ENCODE results near the gene GNPAT.

The GNPAT gene

GRCh38 chr1:231240883-231241735 lies at the start of gene GNPAT:
Gene GNPAT (plus strand): TSS chr1:231241212. CDS start chr1:231241379, 167 bp downstream.
- H3K9me3 ChIP-seq (ENCODE audit: control insufficient read depth in 2 of 2, low read length in 2 of 2) = no peaks in the 10 kb centered on the region
- H3K4me1 ChIP-seq (ENCODE audit: control insufficient read depth, insufficient read depth, low read length) = peaks cover 8% of the 10 kb centered on the region
- H3K27ac ChIP-seq (ENCODE audit: low read length) = peak within 1 kb of the TSS; percentile 66
- H3K27me3 ChIP-seq (ENCODE audit: control insufficient read depth in 1 of 2, insufficient read depth in 2 of 2, low read length in 2 of 2) = no peaks in the 10 kb centered on the region
- H3K36me3 ChIP-seq (ENCODE audit: control insufficient read depth in 2 of 2, insufficient read depth in 2 of 2, low read length in 2 of 2) = peaks cover 13 to 14% of the 10 kb centered on the region in 2 donors
- H3K4me3 ChIP-seq (ENCODE audit: low read length in 2 of 2) = peak within 1 kb of the TSS; percentile 98 to 100
- peak within 1 kb of the TSS; percentile 96 to 98 for H3K9ac ChIP-seq (ENCODE audit: low read length in 2 of 2)

- Histone ChIP-seq H3K9ac (ENCODE audit: low read length in 2 of 2) (no peak overlapping the region), H3K27ac (ENCODE audit: low read length) (no peak overlapping the region), H3K9me3 (ENCODE audit: control insufficient read depth in 2 of 2, low read length in 2 of 2) (peaks cover 3 to 5% of the 10 kb centered on the region in 2 donors), H3K4me3 (ENCODE audit: low read length in 2 of 2) (no peak overlapping the region), H3K27me3 (ENCODE audit: control insufficient read depth in 1 of 2, insufficient read depth in 2 of 2, low read length in 2 of 2) (peaks cover 4 to 14% of the 10 kb centered on the region in 2 donors), H3K4me1 (ENCODE audit: control insufficient read depth, insufficient read depth, low read length) (no peaks in the 10 kb centered on the region), H3K36me3 (ENCODE audit: control insufficient read depth in 2 of 2, insufficient read depth in 2 of 2, low read length in 2 of 2) (no peaks in the 10 kb centered on the region)
Measured at GRCh38 chr1:231192620-231193163, 48.3 kb upstream of the GNPAT start.

- Histone ChIP-seq H3K9ac (ENCODE audit: low read length in 2 of 2) (no peak overlapping the region), H3K27ac (ENCODE audit: low read length) (no peak overlapping the region), H3K4me3 (ENCODE audit: low read length in 2 of 2) (no peak overlapping the region), H3K4me1 (ENCODE audit: control insufficient read depth, insufficient read depth, low read length) (no peaks in the 10 kb centered on the region), H3K27me3 (ENCODE audit: control insufficient read depth in 1 of 2, insufficient read depth in 2 of 2, low read length in 2 of 2) (peaks cover 4 to 9% of the 10 kb centered on the region in 2 donors), H3K36me3 (ENCODE audit: control insufficient read depth in 2 of 2, insufficient read depth in 2 of 2, low read length in 2 of 2) (no peaks in the 10 kb centered on the region), H3K9me3 (ENCODE audit: control insufficient read depth in 2 of 2, low read length in 2 of 2) (peaks cover 3 to 5% of the 10 kb centered on the region in 2 donors)
Measured at GRCh38 chr1:231193710-231194340, 47.2 kb upstream of the GNPAT start.

GRCh38 chr1:231194476-231194842 lies 46.6 kb upstream of the GNPAT start:
- H3K9me3 ChIP-seq (ENCODE audit: control insufficient read depth in 2 of 2, low read length in 2 of 2) = peaks cover 3 to 5% of the 10 kb centered on the region in 2 donors
- H3K27me3 ChIP-seq (ENCODE audit: control insufficient read depth in 1 of 2, insufficient read depth in 2 of 2, low read length in 2 of 2) = peaks cover 4 to 12% of the 10 kb centered on the region in 2 donors

GRCh38 chr1:231194843-231195516 lies 46.0 kb upstream of the GNPAT start:
- H3K36me3 ChIP-seq (ENCODE audit: control insufficient read depth in 2 of 2, insufficient read depth in 2 of 2, low read length in 2 of 2) = no peaks in the 10 kb centered on the region
- H3K27me3 ChIP-seq (ENCODE audit: control insufficient read depth in 1 of 2, insufficient read depth in 2 of 2, low read length in 2 of 2) = peaks cover 4 to 12% of the 10 kb centered on the region in 2 donors
- H3K9ac ChIP-seq (ENCODE audit: low read length in 2 of 2) = no peak overlapping the region
- H3K27ac ChIP-seq (ENCODE audit: low read length) = no peak overlapping the region
- H3K4me3 ChIP-seq (ENCODE audit: low read length in 2 of 2) = no peak overlapping the region
- H3K9me3 ChIP-seq (ENCODE audit: control insufficient read depth in 2 of 2, low read length in 2 of 2) = peaks cover 0 to under 1% of the 10 kb centered on the region in 2 donors
- H3K4me1 ChIP-seq (ENCODE audit: control insufficient read depth, insufficient read depth, low read length) = no peaks in the 10 kb centered on the region

More at GRCh38 chr1:231194476-231194842, 46.6 kb upstream of the GNPAT start:
- Histone ChIP-seq H3K27ac (ENCODE audit: low read length) (no peak overlapping the region), H3K36me3 (ENCODE audit: control insufficient read depth in 2 of 2, insufficient read depth in 2 of 2, low read length in 2 of 2) (no peaks in the 10 kb centered on the region), H3K4me1 (ENCODE audit: control insufficient read depth, insufficient read depth, low read length) (no peaks in the 10 kb centered on the region), H3K9ac (ENCODE audit: low read length in 2 of 2) (no peak overlapping the region), H3K4me3 (ENCODE audit: low read length in 2 of 2) (no peak overlapping the region)

GRCh38 chr1:231196307-231196706 lies 44.7 kb upstream of the GNPAT start:
- no peak overlapping the region for H3K4me3 ChIP-seq (ENCODE audit: low read length in 2 of 2)
- H3K4me1 ChIP-seq (ENCODE audit: control insufficient read depth, insufficient read depth, low read length) = no peaks in the 10 kb centered on the region
- H3K27ac ChIP-seq (ENCODE audit: low read length) = no peak overlapping the region
- peaks cover 6 to 14% of the 10 kb centered on the region in 2 donors for H3K27me3 ChIP-seq (ENCODE audit: control insufficient read depth in 1 of 2, insufficient read depth in 2 of 2, low read length in 2 of 2)
- H3K36me3 ChIP-seq (ENCODE audit: control insufficient read depth in 2 of 2, insufficient read depth in 2 of 2, low read length in 2 of 2) = no peaks in the 10 kb centered on the region
- no peaks in the 10 kb centered on the region for H3K9me3 ChIP-seq (ENCODE audit: control insufficient read depth in 2 of 2, low read length in 2 of 2)
- no peak overlapping the region for H3K9ac ChIP-seq (ENCODE audit: low read length in 2 of 2)

- Histone ChIP-seq H3K4me1 (ENCODE audit: control insufficient read depth, insufficient read depth, low read length) (no peaks in the 10 kb centered on the region), H3K9me3 (ENCODE audit: control insufficient read depth in 2 of 2, low read length in 2 of 2) (no peaks in the 10 kb centered on the region), H3K36me3 (ENCODE audit: control insufficient read depth in 2 of 2, insufficient read depth in 2 of 2, low read length in 2 of 2) (no peaks in the 10 kb centered on the region), H3K4me3 (ENCODE audit: low read length in 2 of 2) (no peak overlapping the region), H3K27ac (ENCODE audit: low read length) (no peak overlapping the region), H3K27me3 (ENCODE audit: control insufficient read depth in 1 of 2, insufficient read depth in 2 of 2, low read length in 2 of 2) (peaks cover 3 to 14% of the 10 kb centered on the region in 2 donors), H3K9ac (ENCODE audit: low read length in 2 of 2) (no peak overlapping the region)
Measured at GRCh38 chr1:231196728-231197127, 44.3 kb upstream of the GNPAT start.

GRCh38 chr1:231199868-231200267 lies 41.1 kb upstream of the GNPAT start:
- Histone ChIP-seq H3K9me3 (ENCODE audit: control insufficient read depth in 2 of 2, low read length in 2 of 2) (no peaks in the 10 kb centered on the region), H3K27me3 (ENCODE audit: control insufficient read depth in 1 of 2, insufficient read depth in 2 of 2, low read length in 2 of 2) (peaks cover 3 to 20% of the 10 kb centered on the region in 2 donors), H3K27ac (ENCODE audit: low read length) (no peak overlapping the region), H3K4me1 (ENCODE audit: control insufficient read depth, insufficient read depth, low read length) (no peaks in the 10 kb centered on the region), H3K36me3 (ENCODE audit: control insufficient read depth in 2 of 2, insufficient read depth in 2 of 2, low read length in 2 of 2) (no peaks in the 10 kb centered on the region), H3K4me3 (ENCODE audit: low read length in 2 of 2) (no peak overlapping the region), H3K9ac (ENCODE audit: low read length in 2 of 2) (no peak overlapping the region)

- Histone ChIP-seq H3K4me1 (ENCODE audit: control insufficient read depth, insufficient read depth, low read length) (no peaks in the 10 kb centered on the region), H3K9ac (ENCODE audit: low read length in 2 of 2) (no peak overlapping the region), H3K4me3 (ENCODE audit: low read length in 2 of 2) (no peak overlapping the region), H3K27me3 (ENCODE audit: control insufficient read depth in 1 of 2, insufficient read depth in 2 of 2, low read length in 2 of 2) (peaks cover 3 to 18% of the 10 kb centered on the region in 2 donors), H3K36me3 (ENCODE audit: control insufficient read depth in 2 of 2, insufficient read depth in 2 of 2, low read length in 2 of 2) (no peaks in the 10 kb centered on the region), H3K9me3 (ENCODE audit: control insufficient read depth in 2 of 2, low read length in 2 of 2) (no peaks in the 10 kb centered on the region), H3K27ac (ENCODE audit: low read length) (no peak overlapping the region)
Measured at GRCh38 chr1:231200388-231201031, 40.5 kb upstream of the GNPAT start.

- Histone ChIP-seq H3K27ac (ENCODE audit: low read length) (no peak overlapping the region), H3K4me1 (ENCODE audit: control insufficient read depth, insufficient read depth, low read length) (no peaks in the 10 kb centered on the region), H3K9me3 (ENCODE audit: control insufficient read depth in 2 of 2, low read length in 2 of 2) (no peaks in the 10 kb centered on the region), H3K9ac (ENCODE audit: low read length in 2 of 2) (no peak overlapping the region), H3K4me3 (ENCODE audit: low read length in 2 of 2) (no peak overlapping the region), H3K36me3 (ENCODE audit: control insufficient read depth in 2 of 2, insufficient read depth in 2 of 2, low read length in 2 of 2) (no peaks in the 10 kb centered on the region), H3K27me3 (ENCODE audit: control insufficient read depth in 1 of 2, insufficient read depth in 2 of 2, low read length in 2 of 2) (peaks cover 3 to 13% of the 10 kb centered on the region in 2 donors)
Measured at GRCh38 chr1:231201375-231201978, 39.5 kb upstream of the GNPAT start.
